ENCODE results near the gene NCOA1.

GRCh38 chr2:24783641-24784040 lies 292.6 kb downstream of the NCOA1 start:
- TF ChIP-seq REST (IDR thresholded peaks at IDR 0.05; ENCODE audit: low read depth, low read length) (no peak), MXI1 (IDR thresholded peaks at IDR 0.05; ENCODE audit: low read depth, low read length) (no peak), CTCF (IDR thresholded peaks at IDR 0.05) (no peak), NRF1 (IDR thresholded peaks at IDR 0.05; ENCODE audit: low read depth, low read length) (no peak), SMC3 (IDR thresholded peaks at IDR 0.05; ENCODE audit: low read depth, low read length) (no peak), GABPA (IDR thresholded peaks at IDR 0.05; ENCODE audit: low read depth) (no peak), TEAD4 (IDR thresholded peaks at IDR 0.05; ENCODE audit: borderline replicate concordance, insufficient read depth) (no peak), RAD21 (IDR thresholded peaks at IDR 0.05; ENCODE audit: low read length) (no peak), USF2 (IDR thresholded peaks at IDR 0.05; ENCODE audit: borderline replicate concordance, low read depth, low read length) (no peak), SIN3A (IDR thresholded peaks at IDR 0.05; ENCODE audit: borderline replicate concordance, low read depth, low read length) (no peak), FOXM1 (IDR thresholded peaks at IDR 0.05; ENCODE audit: low read depth) (no peak), RCOR1 (IDR thresholded peaks at IDR 0.05; ENCODE audit: low read length) (no peak), JUND (IDR thresholded peaks at IDR 0.05) (no peak), EP300 (IDR thresholded peaks at IDR 0.05; ENCODE audit: borderline replicate concordance in 1 of 2, low read depth in 1 of 2, low read length in 1 of 2) (no peak)
